A549 (cell line): ENCODE measurements around the gene HSD3B7. TPM values are rescaled to one million over a fixed set of nuclear protein-coding genes. Genes with fewer than 3 reads are reported as not detected.
A peak's percentile ranks its signal among the peaks of the same experiment; 100 is the strongest.

Experiments
- ATAC-seq, 2 experiments: fragments of 200-7000 bp in 1 of 2; fragments of >200 bp in 1 of 2; cut with Nextera tagmentation in 1 of 2; cut with Tn5 transposase in 1 of 2; 3 replicates each; pipeline versions ENCODE4 v1.8.0 to v1.9.1; 2018 to 2020; ENCODE audit warnings: mild to moderate bottlenecking in 1 of 2, moderate library complexity in 1 of 2
- CTCF ChIA-PET: fragments of 300-600 bp; sonication (Branson Sonifier 250); formaldehyde crosslinking; extraction: SDS; loops from one replicate; lab custom pipeline; 2021; ENCODE audit warnings: antibody characterized with exemption, inconsistent platforms; lab: Yijun Ruan, JAX
- POLR2A ChIA-PET: fragments of 350-600 bp; formaldehyde crosslinking; extraction: SDS; loops from one replicate; lab custom pipeline; 2021; ENCODE audit warnings: antibody characterized with exemption, inconsistent platforms; lab: Yijun Ruan, JAX
- DNase-seq, 2 experiments: peaks; one replicate each; pipeline versions ENCODE4 v3.0.0 to v3.0.0-alpha.2; 2011 to 2016; ENCODE audit warnings: low read depth in 1 of 2, low spot score in 1 of 2
- FAIRE-seq: peaks from 2 replicates; lab custom pipeline; 2011; peaks lifted over from hg19 to GRCh38; lab: Jason Lieb, UNC
- H3K27ac ChIP-seq, 2 experiments: fragments of >200 bp; sonication (Bioruptor Twin); formaldehyde crosslinking; 3 replicates each; pipeline ENCODE4 v1.5.1; 2016 to 2017
- H3K4me1 ChIP-seq: fragments of >200 bp; sonication (Bioruptor Twin); formaldehyde crosslinking; 3 replicates; pipeline ENCODE4 v1.6.1; 2016
- H3K4me2 ChIP-seq: fragments of >200 bp; sonication (Bioruptor Twin); formaldehyde crosslinking; 3 replicates; pipeline ENCODE4 v1.6.1; 2016
- H3K4me3 ChIP-seq: fragments of >200 bp; sonication (Bioruptor Twin); formaldehyde crosslinking; 3 replicates; pipeline ENCODE4 v1.5.1; 2016
- H3K9me3 ChIP-seq: fragments of >200 bp; sonication (Bioruptor Twin); formaldehyde crosslinking; 3 replicates; pipeline ENCODE4 v1.6.1; 2016
- CBX2 ChIP-seq: fragments of 200-600 bp; sonication (generic); IDR thresholded peaks from 2 replicates; pipeline ENCODE4 v1.6.1; 2016; ENCODE audit warnings: low read depth, mild to moderate bottlenecking, borderline replicate concordance
- CEBPB ChIP-seq, 2 experiments: fragments of >200 bp in 1 of 2; sonication (Bioruptor Twin) in 1 of 2; formaldehyde crosslinking in 1 of 2; IDR thresholded peaks; 2 replicates each; pipeline ENCODE4 v1.6.1; 2012 to 2016
- CHD4 ChIP-seq: fragments of 200-600 bp; sonication (generic); IDR thresholded peaks from 2 replicates; pipeline ENCODE4 v1.6.1; 2016; ENCODE audit warnings: antibody characterized with exemption, mild to moderate bottlenecking, borderline replicate concordance
- EHMT2 ChIP-seq: fragments of 200-600 bp; sonication (generic); IDR thresholded peaks from 2 replicates; pipeline ENCODE4 v1.6.1; 2016; ENCODE audit warnings: antibody characterized with exemption, low read depth, mild to moderate bottlenecking, moderate library complexity
- FOXS1 ChIP-seq: fragments of 250-450 bp; sonication (Bioruptor Pico); IDR thresholded peaks from 2 replicates; pipeline ENCODE4 v1.5.0; 2020; ENCODE audit warnings: mild to moderate bottlenecking, moderate library complexity
- GATA3 ChIP-seq: IDR thresholded peaks from 2 replicates; pipeline ENCODE4 v1.6.1; 2012; ENCODE audit warnings: borderline replicate concordance
- HEYL ChIP-seq: fragments of 250-450 bp; sonication (Bioruptor Pico); IDR thresholded peaks from 2 replicates; pipeline ENCODE4 v1.8.0; 2021; ENCODE audit warnings: mild to moderate bottlenecking, moderate library complexity
- HOXA7 ChIP-seq: fragments of 250-450 bp; sonication (Bioruptor Pico); IDR thresholded peaks from 2 replicates; pipeline ENCODE4 v1.5.0; 2020; ENCODE audit warnings: mild to moderate bottlenecking, moderate library complexity
- MAFK ChIP-seq: fragments of 450-650 bp; IDR thresholded peaks from 2 replicates; pipeline ENCODE4 v1.6.1; 2014; ENCODE audit not compliant: partially characterized antibody
- MAZ ChIP-seq: fragments of 150-350 bp; IDR thresholded peaks from 2 replicates; pipeline ENCODE4 v1.6.1; 2014; ENCODE audit warnings: antibody characterized with exemption, low read depth, low read length, borderline replicate concordance
- MYC ChIP-seq: IDR thresholded peaks from 2 replicates; pipeline ENCODE4 v1.6.1; 2012; ENCODE audit warnings: mild to moderate bottlenecking, inconsistent platforms, low read length, improper control_type of control experiment, borderline replicate concordance
- NR3C1 ChIP-seq: fragments of >200 bp; sonication (Bioruptor Twin); formaldehyde crosslinking; IDR thresholded peaks from 3 replicates; pipeline ENCODE4 v1.6.1; 2017
- RFX5 ChIP-seq: fragments of 450-650 bp; IDR thresholded peaks from 2 replicates; pipeline ENCODE4 v1.7.1; 2014; ENCODE audit warnings: antibody characterized with exemption, mild to moderate bottlenecking, moderate library complexity
- RNF2 ChIP-seq: fragments of 200-600 bp; sonication (generic); IDR thresholded peaks from 2 replicates; pipeline ENCODE4 v1.6.1; 2016; ENCODE audit warnings: low read depth, mild to moderate bottlenecking, antibody characterized with exemption, moderate library complexity, borderline replicate concordance
- SMC3 ChIP-seq: fragments of >200 bp; sonication (Bioruptor Twin); formaldehyde crosslinking; IDR thresholded peaks from 3 replicates; pipeline ENCODE4 v1.6.1; 2018; ENCODE audit warnings: inconsistent platforms
- ZC3H11A ChIP-seq: fragments of 450-650 bp; IDR thresholded peaks from 2 replicates; pipeline ENCODE4 v1.6.1; 2014; ENCODE audit warnings: antibody characterized with exemption, mild to moderate bottlenecking
- ZNF302 ChIP-seq: fragments of 250-450 bp; sonication (Bioruptor Pico); IDR thresholded peaks from 2 replicates; pipeline ENCODE4 v1.9.0; 2021; ENCODE audit warnings: inconsistent platforms, mild to moderate bottlenecking, moderate library complexity
- WGBS: methylation state at CpG from one replicate; pipeline ENCODE4 v1.1.6; 2017; ENCODE audit errors: missing lambda C conversion rate; 5-methylcytosine and 5-hydroxymethylcytosine counted together
- polyA plus RNA-seq, 4 experiments: library from polyadenylated mRNA; depleted of rRNA in 3 of 4; stranded (reverse); fragments of >200 nt; fragmentation: RNase III in 1 of 4; extraction: RNeasy Plus Mini Kit Qiagen cat#74134 plus additional on column Dnase treatment in 1 of 4; gene quantifications; 2 replicates in 3 of 4; 3 replicates in 1 of 4; pipeline ENCODE4 v1.2.3, GENCODE V29; 2011 to 2017
- TF ChIP-seq, protein P1 (sequence below): fragments of 250-450 bp; sonication (Bioruptor Pico); IDR thresholded peaks from 2 replicates; pipeline ENCODE4 v1.5.0; 2020; ENCODE audit warnings: low read depth, mild to moderate bottlenecking, moderate library complexity
- TF ChIP-seq, protein P2 (sequence below): fragments of 250-450 bp; sonication (Bioruptor Pico); IDR thresholded peaks from 2 replicates; pipeline ENCODE4 v1.5.0; 2021; ENCODE audit warnings: mild to moderate bottlenecking, moderate library complexity, borderline replicate concordance
- TF ChIP-seq, protein P3 (sequence below): fragments of >200 bp; sonication (Bioruptor Twin); formaldehyde crosslinking; IDR thresholded peaks from 3 replicates; pipeline ENCODE4 v1.5.1; 2016
- TF ChIP-seq, protein P4 (sequence below): fragments of >200 bp; sonication (Bioruptor Twin); formaldehyde crosslinking; IDR thresholded peaks from 2 replicates; pipeline ENCODE4 v1.6.1; 2016
- TF ChIP-seq, protein P5 (sequence below): fragments of 450-650 bp; IDR thresholded peaks from 2 replicates; pipeline ENCODE4 v1.6.1; 2014; ENCODE audit warnings: antibody characterized with exemption

The HSD3B7 gene
- polyA plus RNA-seq, 2 of the 4 experiments (the other 2 are of a cell fraction): 10.5 to 19.7 TPM

DNA sequence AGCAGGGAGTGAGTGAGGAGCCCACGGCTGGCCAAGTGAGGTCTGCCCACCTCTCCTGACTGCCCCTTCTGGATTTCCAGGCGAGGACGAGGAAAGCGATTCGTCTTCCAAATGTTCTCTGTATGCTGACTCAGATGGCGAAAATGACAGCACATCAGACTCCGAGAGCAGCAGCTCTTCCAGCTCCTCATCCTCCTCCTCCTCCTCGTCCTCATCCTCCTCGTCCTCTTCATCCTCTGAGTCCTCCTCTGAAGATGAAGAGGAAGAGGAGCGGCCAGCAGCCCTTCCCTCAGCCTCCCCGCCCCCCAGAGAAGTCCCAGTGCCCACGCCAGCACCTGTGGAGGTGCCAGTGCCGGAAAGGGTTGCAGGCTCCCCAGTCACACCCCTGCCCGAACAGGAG lies 13.7 kb upstream of the HSD3B7 start:
- TF ChIP-seq MAFK: no peak
- no peak for TF ChIP-seq NR3C1
- no peak for TF ChIP-seq RFX5
- TF ChIP-seq, protein P1, sequence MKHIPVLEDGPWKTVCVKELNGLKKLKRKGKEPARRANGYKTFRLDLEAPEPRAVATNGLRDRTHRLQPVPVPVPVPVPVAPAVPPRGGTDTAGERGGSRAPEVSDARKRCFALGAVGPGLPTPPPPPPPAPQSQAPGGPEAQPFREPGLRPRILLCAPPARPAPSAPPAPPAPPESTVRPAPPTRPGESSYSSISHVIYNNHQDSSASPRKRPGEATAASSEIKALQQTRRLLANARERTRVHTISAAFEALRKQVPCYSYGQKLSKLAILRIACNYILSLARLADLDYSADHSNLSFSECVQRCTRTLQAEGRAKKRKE (CRISPR knock-in tag): no peak
- no peak for TF ChIP-seq RNF2
- no peak for TF ChIP-seq HEYL

DNA sequence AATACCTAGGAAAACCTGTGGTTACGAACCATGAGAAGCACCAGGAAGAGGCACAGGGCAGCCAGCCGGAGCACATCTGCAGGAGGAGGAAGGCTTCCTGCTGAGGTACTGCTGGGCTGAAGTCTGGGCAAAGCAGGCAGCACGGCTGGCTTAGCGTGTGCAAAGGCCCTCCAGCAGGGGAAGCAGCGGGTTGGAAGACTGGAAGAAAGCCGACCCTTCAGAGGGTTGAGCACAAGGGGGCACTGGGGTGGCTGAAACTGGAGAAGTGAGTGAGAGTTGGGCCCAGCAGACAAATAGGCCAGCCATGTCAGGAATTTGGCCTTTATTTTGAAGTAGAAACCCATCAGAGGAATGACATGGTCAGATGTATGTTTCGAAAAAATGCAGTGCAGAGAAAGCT lies 12.1 kb upstream of the HSD3B7 start:
- Histone ChIP-seq H3K4me3 (no peak overlapping the region), H3K4me1 (no peaks in the 10 kb centered on the region), H3K4me2 (no peak overlapping the region), H3K27ac (no peak overlapping the region), H3K9me3 (no peaks in the 10 kb centered on the region)
- POLR2A ChIA-PET: no interaction called here
- DNase-seq: peak; percentile 32 to 39
- CTCF ChIA-PET: interaction anchor here (0.6 to 8.8 kb wide), 4 partner anchors 11 to 903 kb away, joined by 3 to 75 read pairs (median 4); partner anchors contain the start of gene HSD3B7
- 89% methylated on average over 7 of the region's 7 CpGs for whole genome bisulfite sequencing
- TF ChIP-seq SMC3: no peak
- TF ChIP-seq, protein P2, sequence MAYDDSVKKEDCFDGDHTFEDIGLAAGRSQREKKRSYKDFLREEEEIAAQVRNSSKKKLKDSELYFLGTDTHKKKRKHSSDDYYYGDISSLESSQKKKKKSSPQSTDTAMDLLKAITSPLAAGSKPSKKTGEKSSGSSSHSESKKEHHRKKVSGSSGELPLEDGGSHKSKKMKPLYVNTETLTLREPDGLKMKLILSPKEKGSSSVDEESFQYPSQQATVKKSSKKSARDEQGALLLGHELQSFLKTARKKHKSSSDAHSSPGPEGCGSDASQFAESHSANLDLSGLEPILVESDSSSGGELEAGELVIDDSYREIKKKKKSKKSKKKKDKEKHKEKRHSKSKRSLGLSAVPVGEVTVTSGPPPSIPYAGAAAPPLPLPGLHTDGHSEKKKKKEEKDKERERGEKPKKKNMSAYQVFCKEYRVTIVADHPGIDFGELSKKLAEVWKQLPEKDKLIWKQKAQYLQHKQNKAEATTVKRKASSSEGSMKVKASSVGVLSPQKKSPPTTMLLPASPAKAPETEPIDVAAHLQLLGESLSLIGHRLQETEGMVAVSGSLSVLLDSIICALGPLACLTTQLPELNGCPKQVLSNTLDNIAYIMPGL (CRISPR knock-in tag): no peak
- TF ChIP-seq, protein P3, sequence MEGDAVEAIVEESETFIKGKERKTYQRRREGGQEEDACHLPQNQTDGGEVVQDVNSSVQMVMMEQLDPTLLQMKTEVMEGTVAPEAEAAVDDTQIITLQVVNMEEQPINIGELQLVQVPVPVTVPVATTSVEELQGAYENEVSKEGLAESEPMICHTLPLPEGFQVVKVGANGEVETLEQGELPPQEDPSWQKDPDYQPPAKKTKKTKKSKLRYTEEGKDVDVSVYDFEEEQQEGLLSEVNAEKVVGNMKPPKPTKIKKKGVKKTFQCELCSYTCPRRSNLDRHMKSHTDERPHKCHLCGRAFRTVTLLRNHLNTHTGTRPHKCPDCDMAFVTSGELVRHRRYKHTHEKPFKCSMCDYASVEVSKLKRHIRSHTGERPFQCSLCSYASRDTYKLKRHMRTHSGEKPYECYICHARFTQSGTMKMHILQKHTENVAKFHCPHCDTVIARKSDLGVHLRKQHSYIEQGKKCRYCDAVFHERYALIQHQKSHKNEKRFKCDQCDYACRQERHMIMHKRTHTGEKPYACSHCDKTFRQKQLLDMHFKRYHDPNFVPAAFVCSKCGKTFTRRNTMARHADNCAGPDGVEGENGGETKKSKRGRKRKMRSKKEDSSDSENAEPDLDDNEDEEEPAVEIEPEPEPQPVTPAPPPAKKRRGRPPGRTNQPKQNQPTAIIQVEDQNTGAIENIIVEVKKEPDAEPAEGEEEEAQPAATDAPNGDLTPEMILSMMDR: no peak
- TF ChIP-seq FOXS1 (CRISPR knock-in tag): no peak
- TF ChIP-seq, protein P4, sequence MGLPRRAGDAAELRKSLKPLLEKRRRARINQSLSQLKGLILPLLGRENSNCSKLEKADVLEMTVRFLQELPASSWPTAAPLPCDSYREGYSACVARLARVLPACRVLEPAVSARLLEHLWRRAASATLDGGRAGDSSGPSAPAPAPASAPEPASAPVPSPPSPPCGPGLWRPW: no peak
- TF ChIP-seq CEBPB (IDR thresholded peaks at IDR 0.05): no peak
- no peak for TF ChIP-seq ZC3H11A
- TF ChIP-seq MAZ: no peak
- TF ChIP-seq ZNF302: no peak
- no peak for TF ChIP-seq CHD4
- no peak for TF ChIP-seq HOXA7
- TF ChIP-seq MYC: no peak
- TF ChIP-seq MAFK: no peak
- TF ChIP-seq CBX2: no peak
- TF ChIP-seq, protein P5, sequence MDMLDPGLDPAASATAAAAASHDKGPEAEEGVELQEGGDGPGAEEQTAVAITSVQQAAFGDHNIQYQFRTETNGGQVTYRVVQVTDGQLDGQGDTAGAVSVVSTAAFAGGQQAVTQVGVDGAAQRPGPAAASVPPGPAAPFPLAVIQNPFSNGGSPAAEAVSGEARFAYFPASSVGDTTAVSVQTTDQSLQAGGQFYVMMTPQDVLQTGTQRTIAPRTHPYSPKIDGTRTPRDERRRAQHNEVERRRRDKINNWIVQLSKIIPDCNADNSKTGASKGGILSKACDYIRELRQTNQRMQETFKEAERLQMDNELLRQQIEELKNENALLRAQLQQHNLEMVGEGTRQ: no peak
- TF ChIP-seq GATA3: no peak
- no peak for TF ChIP-seq EHMT2
- ATAC-seq: peak; percentile 61 to 66
- FAIRE-seq: no peak

More for the DNA sequence above, 13.7 kb upstream of the HSD3B7 start:
- no peak for FAIRE-seq
- Histone ChIP-seq H3K4me1 (no peaks in the 10 kb centered on the region), H3K27ac (no peak overlapping the region), H3K4me2 (no peak overlapping the region), H3K4me3 (no peak overlapping the region), H3K9me3 (no peaks in the 10 kb centered on the region)
- WGBS: 96% methylated on average over 13 of the region's 14 CpGs
- no peak for DNase-seq
- ChIA-PET POLR2A (interaction anchor here (1.3 kb wide), 1 partner anchor 14 kb away, joined by 3 read pairs; the partner anchor contains the start of gene SETD1A), CTCF (interaction anchor here (0.8 to 8.8 kb wide), 4 partner anchors 11 to 18 kb away, joined by 3 to 75 read pairs (median 4); partner anchors contain the start of gene HSD3B7)
- no peak for ATAC-seq
